CD4-positive, alpha-beta T cell treated with Interleukin-15 for 1 hour (primary cell): ENCODE measurements around the gene CBL.
"Not testable (repeated sequence)": the region's sequence is repeated elsewhere in the genome, so short reads cannot be mapped to it uniquely, and the experiment has no call there.

Experiments
- DNase-seq: peaks from one replicate; pipeline ENCODE4 v3.0.0-alpha.2; 2020

CBL gene

DNA sequence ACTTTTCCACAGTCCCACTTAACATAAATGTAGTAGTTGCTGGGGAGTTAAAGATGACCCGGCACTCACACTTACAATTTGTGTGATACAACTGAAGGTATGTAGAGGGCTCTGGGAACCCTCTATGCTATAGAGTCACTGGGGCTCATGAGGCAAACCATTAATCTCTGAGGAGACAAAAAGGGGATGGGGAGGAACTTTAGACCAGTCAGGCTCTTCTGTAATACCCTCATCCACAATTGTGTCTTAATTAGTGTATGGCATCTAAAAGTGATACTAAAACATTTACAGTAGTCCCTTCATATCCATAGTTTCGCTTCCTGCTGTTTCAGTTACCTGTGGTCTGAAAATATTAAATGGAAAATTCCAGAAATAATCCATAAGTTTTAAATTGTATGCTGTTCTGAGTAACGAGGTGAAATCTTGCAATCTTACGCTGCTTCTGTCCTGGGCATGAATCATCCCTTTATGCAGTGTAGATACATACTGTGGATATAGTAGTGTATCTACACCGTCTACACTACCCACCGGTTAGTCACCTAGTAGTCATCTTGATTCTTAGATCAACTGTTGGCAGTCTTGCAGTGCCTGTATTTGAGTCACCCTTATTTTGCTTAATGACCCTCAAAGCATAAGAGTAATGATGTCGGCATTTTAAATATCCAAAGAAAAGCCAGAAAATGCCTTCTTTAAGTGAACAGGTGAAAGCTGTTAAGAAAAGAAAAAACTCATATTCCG, 12.2 kb downstream of the CBL start:
- DNase-seq: no peak

DNA sequence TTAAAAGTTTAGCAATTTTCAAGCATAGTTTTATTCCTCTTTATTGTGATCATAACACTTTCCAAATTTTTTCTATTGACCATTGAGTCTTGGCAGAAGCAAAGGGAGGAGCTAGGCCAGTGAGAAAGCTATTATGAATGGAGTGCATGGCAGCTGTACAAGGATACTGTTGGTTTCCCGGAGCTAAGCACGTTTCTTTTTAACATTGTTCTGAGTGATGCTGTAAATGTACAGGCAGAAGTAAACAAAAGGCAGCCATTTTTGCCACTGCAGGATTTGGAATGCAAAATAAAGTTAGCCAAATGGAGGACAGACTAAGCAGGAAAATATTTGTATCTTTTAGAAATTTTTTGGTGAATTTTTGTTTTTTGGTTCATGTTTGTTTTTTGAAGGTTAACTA, 16.2 kb downstream of the CBL start:
- DNase-seq: no peak

DNA sequence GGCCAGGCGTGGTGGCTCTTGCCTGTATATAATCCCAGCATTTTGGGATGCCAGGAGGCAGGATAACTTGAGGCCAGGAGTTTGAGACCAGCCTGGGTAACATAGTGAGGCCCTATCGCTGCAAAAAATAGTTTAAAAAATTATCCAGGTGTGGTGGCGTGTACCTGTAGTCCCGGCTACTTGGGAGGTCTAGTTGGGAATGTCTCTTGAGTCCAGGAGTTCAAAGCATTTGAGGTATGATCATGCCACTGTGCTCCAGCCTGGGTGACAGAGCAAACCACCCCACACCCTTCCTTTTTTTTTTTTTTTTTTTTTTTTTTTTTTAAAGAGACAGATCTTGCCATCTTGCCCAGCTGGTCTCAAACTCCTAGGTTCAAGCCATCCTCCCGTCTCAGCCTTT, 16.8 kb downstream of the CBL start:
- DNase-seq: no peak

DNA sequence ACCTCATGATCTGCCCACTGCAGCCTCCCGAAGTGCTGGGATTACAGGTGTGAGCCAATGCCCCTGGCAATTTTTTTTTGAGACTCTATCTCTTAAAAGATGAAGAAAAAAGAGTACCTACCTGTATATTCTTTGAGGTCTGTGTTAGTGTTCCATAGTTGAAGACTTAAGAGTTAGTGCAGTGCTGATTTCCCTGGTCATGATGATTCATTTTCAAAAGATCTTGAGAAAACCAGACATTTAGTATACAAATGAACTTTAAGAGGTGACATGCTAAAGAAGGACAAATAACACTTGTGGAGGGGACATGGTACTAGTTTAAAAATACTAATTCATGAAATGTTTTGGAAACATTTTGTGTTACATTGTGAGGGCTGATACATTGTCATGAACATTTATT, 17.7 kb downstream of the CBL start:
- no peak for DNase-seq

DNA sequence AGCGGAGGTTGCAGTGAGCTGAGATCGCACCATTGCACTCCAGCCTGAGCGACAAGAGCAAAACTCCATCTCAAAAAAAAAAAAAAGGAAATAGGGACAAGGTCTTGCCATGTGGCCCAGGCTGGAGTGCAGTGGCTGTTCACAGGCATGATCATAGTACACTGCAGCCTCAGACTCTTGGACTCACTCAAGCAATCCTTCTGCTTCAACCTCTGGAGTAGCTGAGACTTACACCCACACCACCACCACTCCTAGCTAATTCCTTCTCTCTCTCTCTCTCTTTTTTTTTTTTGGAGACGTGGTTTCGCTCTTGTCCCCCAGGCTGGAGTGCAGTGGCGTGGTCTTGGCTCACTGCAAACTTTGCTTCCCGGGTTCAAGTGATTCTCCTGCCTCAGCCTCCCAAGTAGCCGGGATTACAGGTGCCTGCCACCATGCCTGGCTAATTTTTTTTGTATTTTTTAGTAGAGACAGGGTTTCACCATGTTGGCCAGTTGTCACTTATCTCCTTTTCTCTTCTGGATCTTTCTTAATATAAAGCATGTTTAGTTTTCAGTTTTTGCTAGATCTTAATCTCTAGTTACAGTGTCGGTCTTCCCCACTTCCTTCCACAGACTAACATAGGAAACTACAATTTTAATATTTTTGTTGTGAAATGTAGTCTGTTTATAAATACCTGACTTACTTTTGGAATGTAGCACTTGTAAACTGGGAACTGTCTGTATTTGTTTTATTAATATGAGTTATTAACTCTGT, 22.6 kb downstream of the CBL start:
- not testable (repeated sequence) for DNase-seq

- DNase-seq: no peak
Measured at GRCh38 chr11:119229288-119229672, 23.1 kb downstream of the CBL start.

DNA sequence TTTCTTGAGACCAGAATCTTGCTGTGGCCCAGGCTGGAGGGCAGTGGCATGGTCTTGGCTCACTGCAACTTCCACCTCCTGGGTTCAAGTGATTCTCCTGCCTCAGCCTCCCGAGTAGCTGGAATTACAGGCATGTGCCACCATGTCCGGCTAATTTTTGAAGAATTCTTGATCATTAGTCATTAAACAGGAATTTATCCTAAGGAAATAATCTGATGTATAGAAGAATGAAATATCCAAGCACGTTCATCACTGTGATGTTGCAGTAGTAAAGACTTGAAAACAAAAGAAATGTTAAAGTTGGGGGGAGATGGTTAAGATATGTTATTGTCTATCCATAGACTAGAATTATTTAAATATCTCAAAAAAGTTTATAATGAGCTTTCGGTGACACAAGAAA, 23.6 kb downstream of the CBL start:
- DNase-seq: no peak

- no peak for DNase-seq
Measured at GRCh38 chr11:119236490-119236889, 30.4 kb downstream of the CBL start.

- DNase-seq: no peak
Measured at GRCh38 chr11:119236891-119237290, 30.8 kb downstream of the CBL start.

DNA sequence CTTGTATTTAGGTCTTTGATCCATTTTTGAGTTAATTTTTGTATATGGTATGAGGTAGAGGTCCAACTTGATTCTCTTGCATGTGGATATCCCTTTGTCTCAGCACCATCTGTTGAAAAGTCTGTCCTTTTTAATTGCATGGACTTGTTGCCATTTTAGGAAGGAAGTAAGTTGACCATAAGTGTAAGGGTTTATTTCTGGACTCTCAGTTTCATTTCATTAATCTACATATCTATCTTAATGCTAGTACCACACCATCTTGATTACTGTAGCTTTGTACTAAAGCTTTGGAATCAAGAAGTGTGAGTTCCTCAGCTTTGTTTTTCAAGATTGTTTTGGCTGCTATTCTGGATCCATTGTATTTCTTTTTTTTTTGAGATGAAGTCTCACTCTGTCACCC, 31.4 kb downstream of the CBL start:
- DNase-seq: no peak

DNA sequence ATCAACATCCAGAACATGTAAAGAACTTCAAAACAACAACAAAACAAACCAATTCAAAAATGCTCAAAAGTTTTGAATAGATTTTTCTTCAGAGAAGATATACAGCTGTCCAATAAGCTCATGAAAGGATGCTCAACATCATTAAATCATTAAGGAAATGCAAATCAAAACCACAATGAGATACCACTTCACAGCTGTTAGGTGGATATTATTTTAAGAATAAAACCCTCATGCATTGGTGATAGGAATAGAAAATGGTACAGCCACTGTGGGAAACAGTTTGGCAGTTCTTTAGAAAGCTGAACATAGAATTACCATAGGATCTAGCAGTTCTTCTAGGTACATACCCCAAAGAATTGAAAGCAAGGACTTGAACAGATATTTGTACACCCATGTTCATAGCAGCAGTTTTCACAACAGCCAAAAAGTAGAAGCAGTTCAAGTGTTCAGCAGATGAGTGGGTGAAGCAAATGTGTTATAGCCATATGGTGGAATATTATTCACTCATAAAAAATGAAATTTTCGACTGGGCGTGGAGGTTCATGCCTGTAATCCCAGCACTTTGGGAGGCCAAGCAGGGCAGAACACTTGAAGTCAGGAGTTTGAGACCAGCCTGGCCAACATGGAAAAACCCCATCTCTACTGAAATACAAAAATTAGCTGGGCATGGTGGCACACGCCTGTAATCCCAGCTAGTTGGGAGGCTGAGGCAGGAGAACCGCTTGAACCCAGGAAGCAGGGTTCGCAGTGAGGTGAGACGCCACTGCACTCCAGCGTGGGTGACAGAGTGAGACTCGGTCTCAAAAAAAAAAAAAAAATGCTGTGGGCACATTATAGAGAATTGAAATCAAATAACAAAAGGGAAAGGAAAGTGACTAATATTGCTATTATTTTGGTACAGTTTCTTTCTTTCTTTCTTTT, 42.9 kb downstream of the CBL start:
- no peak for DNase-seq

DNA sequence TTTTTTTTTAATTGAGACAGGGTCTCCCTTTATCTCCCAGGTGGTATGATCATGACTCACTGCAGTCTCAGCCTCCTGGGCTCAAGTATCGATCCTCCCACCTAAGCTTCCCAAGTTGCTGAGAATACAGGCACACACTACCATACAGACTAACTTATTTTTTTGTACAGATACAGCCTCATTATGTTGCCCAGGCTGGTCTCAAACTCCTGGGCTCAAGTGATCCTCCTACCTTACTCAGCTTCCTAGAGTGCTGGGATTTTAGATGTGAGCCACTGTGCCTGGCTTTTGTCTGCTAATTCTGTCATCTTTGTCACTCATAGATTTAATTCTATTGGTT, 43.5 kb downstream of the CBL start:
- DNase-seq: no peak

DNA sequence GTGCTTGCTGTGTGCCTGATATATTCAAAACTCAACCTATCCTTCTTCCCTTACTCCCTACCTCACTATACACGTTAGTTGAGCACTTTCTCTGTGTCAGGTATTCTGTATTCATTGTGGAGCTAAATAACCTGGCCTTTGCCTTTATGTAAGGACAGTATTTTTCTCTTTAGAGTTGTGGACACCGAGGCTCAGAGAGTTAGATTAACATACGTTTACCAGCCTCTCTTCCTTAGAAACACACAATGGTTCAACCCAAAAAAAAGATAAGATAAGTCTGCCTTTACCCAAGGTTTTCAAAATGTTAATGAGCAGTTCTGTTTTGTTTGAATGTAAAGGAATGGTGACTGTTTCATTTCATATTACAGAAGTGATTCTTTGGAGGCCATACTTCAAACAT, 45.0 kb downstream of the CBL start:
- no peak for DNase-seq

GRCh38 chr11:119254239-119254638, 48.1 kb downstream of the CBL start:
- DNase-seq: no peak

GRCh38 chr11:119258180-119258579, 52.0 kb downstream of the CBL start:
- peak; percentile 22 for DNase-seq

- no peak for DNase-seq
Measured at GRCh38 chr11:119258983-119259382, 52.8 kb downstream of the CBL start.

- DNase-seq: no peak
Measured at GRCh38 chr11:119262668-119263351, 56.7 kb downstream of the CBL start.

- no peak for DNase-seq
Measured at GRCh38 chr11:119263352-119263940, 57.3 kb downstream of the CBL start.

DNA sequence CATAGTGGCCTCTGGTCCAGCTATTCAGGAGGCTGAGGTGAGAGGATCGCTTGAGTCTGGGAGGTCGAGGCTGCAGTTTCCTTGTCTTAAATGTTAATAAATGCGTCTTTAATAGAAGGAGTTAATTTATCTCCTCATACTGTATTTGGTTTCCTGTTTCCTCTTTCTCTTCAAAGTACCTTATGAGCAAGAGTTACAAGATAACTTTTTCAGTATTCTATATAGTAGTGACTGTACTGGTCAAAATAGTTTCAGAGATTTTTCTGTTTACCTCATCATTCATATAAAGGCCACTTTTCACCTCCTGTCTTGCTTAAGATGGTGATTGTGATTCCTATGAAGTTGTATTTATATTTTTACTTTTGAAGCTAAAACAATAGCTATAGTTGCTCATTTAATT, 59.9 kb downstream of the CBL start:
- no peak for DNase-seq

DNA sequence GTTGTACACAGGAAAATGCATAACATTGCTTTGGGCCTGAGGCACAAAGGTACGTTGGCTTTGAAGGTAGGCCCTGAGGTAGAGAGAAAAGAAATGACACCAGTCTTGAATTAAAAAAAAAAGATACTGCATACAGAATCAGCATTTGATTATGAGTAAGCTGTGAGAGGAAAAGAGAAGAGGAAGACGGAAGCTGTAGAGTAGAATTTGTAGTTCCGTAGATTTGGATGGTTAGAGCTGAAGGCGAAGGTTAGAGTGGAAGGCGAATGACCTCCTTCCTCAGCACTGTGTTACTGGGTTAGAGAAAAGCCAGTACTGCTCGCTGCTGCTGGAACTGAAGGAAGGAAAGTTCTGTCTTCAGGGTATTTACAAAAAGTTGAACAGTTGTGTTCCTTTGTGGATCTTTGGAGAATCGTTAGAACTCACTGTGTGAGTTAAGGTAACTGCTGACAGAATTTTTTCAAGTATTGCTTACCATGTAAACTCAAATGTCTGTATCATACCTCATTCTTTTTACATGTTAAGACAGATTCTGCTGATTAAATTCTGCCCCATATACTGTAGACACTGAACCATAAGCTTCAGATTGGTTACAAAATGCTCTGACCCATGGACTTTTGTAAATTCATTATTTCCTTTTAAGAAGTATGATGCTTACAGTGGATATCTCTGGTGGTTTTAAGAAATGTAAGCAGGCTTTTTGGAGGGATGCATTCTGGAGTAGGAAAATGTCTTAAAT, 60.5 kb downstream of the CBL start:
- no peak for DNase-seq

DNA sequence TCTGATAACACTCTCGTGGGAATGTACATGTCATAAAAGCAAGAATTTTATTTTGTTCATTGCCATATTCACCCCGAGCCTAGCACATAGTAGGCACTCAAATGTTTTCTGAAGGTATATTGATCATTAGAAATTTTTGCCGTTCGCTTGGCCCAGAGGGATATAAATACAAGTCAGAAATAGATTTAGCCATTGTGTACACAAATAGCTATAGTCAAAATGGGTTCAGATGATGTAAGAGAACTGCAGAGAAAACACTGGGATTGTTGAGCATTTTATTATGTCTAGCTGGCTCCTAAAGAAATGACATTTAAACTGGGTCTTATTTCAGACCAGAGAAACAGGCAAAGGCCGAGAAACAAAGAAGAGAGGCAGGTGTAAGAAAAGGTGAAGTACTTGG, 61.5 kb downstream of the CBL start:
- DNase-seq: no peak

GRCh38 chr11:119273721-119274120, 67.6 kb downstream of the CBL start:
- DNase-seq: no peak
